H9 (cell line): ENCODE data around the gene SETSIP. TPM values are rescaled to one million over a fixed set of nuclear protein-coding genes. Genes with fewer than 3 reads are reported as not detected.

ENCODE experiments used
- DNase-seq: peaks from one replicate; pipeline ENCODE4 v3.0.0-alpha.2; 2017
- H2AFZ ChIP-seq: one replicate; pipeline ENCODE4 v1.6.1; 2013; ENCODE audit warnings: mild to moderate bottlenecking, low read length, control low read depth, moderate library complexity
- H2AK5ac ChIP-seq: 2 replicates; pipeline ENCODE4 v1.6.1; 2013; ENCODE audit warnings: low read length, control low read depth, mixed read lengths; ENCODE audit not compliant: insufficient read length
- H2BK120ac ChIP-seq: one replicate; pipeline ENCODE4 v1.6.1; 2013; ENCODE audit warnings: low read depth, mild to moderate bottlenecking, low read length, control low read depth, inconsistent platforms; ENCODE audit not compliant: poor library complexity, severe bottlenecking
- H2BK12ac ChIP-seq: 2 replicates; pipeline ENCODE4 v1.6.1; 2013; ENCODE audit warnings: low read length, control low read depth, mixed read lengths, low read depth; ENCODE audit not compliant: insufficient read length
- H2BK15ac ChIP-seq: 2 replicates; pipeline ENCODE4 v1.6.1; 2013; ENCODE audit warnings: low read depth, low read length, control low read depth
- H2BK20ac ChIP-seq: one replicate; pipeline ENCODE4 v1.6.1; 2013; ENCODE audit warnings: low read depth, mild to moderate bottlenecking, low read length, control low read depth, inconsistent platforms; ENCODE audit not compliant: poor library complexity, severe bottlenecking
- H2BK5ac ChIP-seq: 2 replicates; pipeline ENCODE4 v1.6.1; 2013; ENCODE audit warnings: low read length, control low read depth, mixed read lengths; ENCODE audit not compliant: insufficient read length
- H3K14ac ChIP-seq: 2 replicates; pipeline ENCODE4 v1.6.1; 2013; ENCODE audit warnings: low read length, control low read depth; ENCODE audit not compliant: insufficient read depth
- H3K18ac ChIP-seq: 2 replicates; pipeline ENCODE4 v1.6.1; 2013; ENCODE audit warnings: low read depth, mild to moderate bottlenecking, mixed read lengths, low read length, control low read depth; ENCODE audit not compliant: insufficient read length
- H3K23ac ChIP-seq: 2 replicates; pipeline ENCODE4 v1.6.1; 2013; ENCODE audit warnings: low read length, control low read depth, mixed read lengths, low read depth; ENCODE audit not compliant: insufficient read length
- H3K23me2 ChIP-seq: 2 replicates; pipeline ENCODE4 v1.6.1; 2013; ENCODE audit warnings: low read depth, mild to moderate bottlenecking, mixed read lengths, low read length, control low read depth; ENCODE audit not compliant: insufficient read length, poor library complexity, severe bottlenecking
- H3K27ac ChIP-seq: 2 replicates; pipeline ENCODE4 v1.5.1; 2013; ENCODE audit warnings: low read length, control low read depth, mixed read lengths, low read depth; ENCODE audit not compliant: insufficient read length
- H3K27me3 ChIP-seq: 2 replicates; pipeline ENCODE4 v1.6.1; 2013; ENCODE audit warnings: low read length, control low read depth, inconsistent platforms; ENCODE audit not compliant: insufficient read depth
- H3K4ac ChIP-seq: 2 replicates; pipeline ENCODE4 v1.6.1; 2013; ENCODE audit warnings: low read depth, mild to moderate bottlenecking, control low read depth, inconsistent platforms, low read length, moderate library complexity
- H3K4me1 ChIP-seq: 2 replicates; pipeline ENCODE4 v1.6.1; 2013; ENCODE audit warnings: low read length, control low read depth, inconsistent platforms; ENCODE audit not compliant: insufficient read depth
- H3K4me2 ChIP-seq: 2 replicates; pipeline ENCODE4 v1.6.1; 2013; ENCODE audit warnings: low read length, control low read depth, mixed read lengths; ENCODE audit not compliant: insufficient read length, insufficient read depth
- H3K56ac ChIP-seq: 2 replicates; pipeline ENCODE4 v1.6.1; 2013; ENCODE audit warnings: low read depth, mild to moderate bottlenecking, mixed read lengths, low read length, control low read depth; ENCODE audit not compliant: insufficient read length
- H3K79me1 ChIP-seq: 2 replicates; pipeline ENCODE4 v1.6.1; 2013; ENCODE audit warnings: low read depth, mild to moderate bottlenecking, moderate library complexity, low read length, control low read depth, inconsistent platforms; ENCODE audit not compliant: insufficient read depth, poor library complexity, severe bottlenecking
- H3K79me2 ChIP-seq: 2 replicates; pipeline ENCODE4 v1.6.1; 2013; ENCODE audit warnings: low read length, control low read depth, inconsistent platforms; ENCODE audit not compliant: insufficient read depth
- H3K9ac ChIP-seq: 2 replicates; pipeline ENCODE4 v1.6.1; 2013; ENCODE audit warnings: low read length, control low read depth, mixed read lengths; ENCODE audit not compliant: insufficient read length; ENCODE audit errors: extremely low read depth
- H3K9me3 ChIP-seq: one replicate; pipeline ENCODE4 v1.6.1; 2013; ENCODE audit warnings: low read depth, low read length, inconsistent platforms; ENCODE audit not compliant: control insufficient read depth
- H3T11ph ChIP-seq: one replicate; pipeline ENCODE4 v1.6.1; 2013; ENCODE audit warnings: mild to moderate bottlenecking, low read length, control low read depth, inconsistent platforms
- H4K20me1 ChIP-seq: one replicate; pipeline ENCODE4 v1.6.1; 2013; ENCODE audit not compliant: control insufficient read depth, insufficient read length, insufficient read depth
- H4K5ac ChIP-seq: 2 replicates; pipeline ENCODE4 v1.6.1; 2013; ENCODE audit warnings: low read depth, mild to moderate bottlenecking, mixed read lengths, low read length, control low read depth; ENCODE audit not compliant: insufficient read length
- H4K8ac ChIP-seq: replicated peaks from 2 replicates; pipeline ENCODE4 v1.6.1; 2013; ENCODE audit warnings: low read length, control low read depth, mixed read lengths, low read depth; ENCODE audit not compliant: insufficient read length
- H4K91ac ChIP-seq: 2 replicates; pipeline ENCODE4 v1.6.1; 2013; ENCODE audit warnings: low read depth, mild to moderate bottlenecking, moderate library complexity, mixed read lengths, low read length, control low read depth; ENCODE audit not compliant: insufficient read length
- H3K27ac Mint-ChIP-seq, 3 experiments: 2 replicates in 2 of 3; 3 replicates in 1 of 3; pipeline ENCODE4 v1.8.0; 2020 to 2021; ENCODE audit warnings: mixed read lengths in 3 of 3, mild to moderate bottlenecking in 1 of 3, moderate library complexity in 1 of 3
- H3K27me3 Mint-ChIP-seq: 2 replicates; pipeline ENCODE4 v1.8.0; 2021; ENCODE audit warnings: low read depth, mild to moderate bottlenecking, moderate library complexity, mixed read lengths
- H3K36me3 Mint-ChIP-seq, 3 experiments: 2 replicates in 2 of 3; 3 replicates in 1 of 3; pipeline ENCODE4 v1.8.0; 2020 to 2021; ENCODE audit warnings: low read depth in 3 of 3, mixed read lengths in 3 of 3; ENCODE audit not compliant: insufficient read depth in 1 of 3
- H3K4me1 Mint-ChIP-seq, 2 experiments: 2 replicates each; pipeline ENCODE4 v1.8.0; 2020; ENCODE audit warnings: mixed read lengths in 2 of 2
- H3K4me3 Mint-ChIP-seq, 2 experiments: 2 replicates in 1 of 2; 3 replicates in 1 of 2; pipeline ENCODE4 v1.8.0; 2020 to 2021; ENCODE audit warnings: mild to moderate bottlenecking in 2 of 2, mixed read lengths in 2 of 2, moderate library complexity in 1 of 2
- H3K9me3 Mint-ChIP-seq, 2 experiments: 2 replicates in 1 of 2; 3 replicates in 1 of 2; pipeline ENCODE4 v1.8.0; 2020; ENCODE audit warnings: mild to moderate bottlenecking in 2 of 2, mixed read lengths in 2 of 2, moderate library complexity in 1 of 2
- WGBS: extraction: QIAGEN DNeasy Blood & Tissue Kit; methylation state at CpG from one replicate; pipeline ENCODE4 v1.1.7; 2013; ENCODE audit warnings: missing lambda C conversion rate, low lambda C conversion rate, mixed read lengths; ENCODE audit not compliant: insufficient read length; ENCODE audit errors: extremely low coverage; 5-methylcytosine and 5-hydroxymethylcytosine counted together
- long read RNA-seq: library from polyadenylated mRNA; unstranded; transcript quantifications from one replicate; pipeline ENCODE4 v2.0.0, GENCODE V29; 2020
- total RNA-seq: library from RNA; stranded (reverse); gene quantifications from 2 replicates; pipeline ENCODE4 v1.2.1, GENCODE V29; 2021
- TF ChIP-seq, protein P1 (sequence below): fragments of 200-600 bp; sonication (generic); conservative IDR thresholded peaks from 3 replicates; pipeline ENCODE4 v1.8.0; 2021; ENCODE audit warnings: antibody characterized with exemption, mild to moderate bottlenecking

SETSIP gene
- total RNA-seq = 0.35 TPM in 2 replicates
- long read RNA-seq = 0 reads

DNA sequence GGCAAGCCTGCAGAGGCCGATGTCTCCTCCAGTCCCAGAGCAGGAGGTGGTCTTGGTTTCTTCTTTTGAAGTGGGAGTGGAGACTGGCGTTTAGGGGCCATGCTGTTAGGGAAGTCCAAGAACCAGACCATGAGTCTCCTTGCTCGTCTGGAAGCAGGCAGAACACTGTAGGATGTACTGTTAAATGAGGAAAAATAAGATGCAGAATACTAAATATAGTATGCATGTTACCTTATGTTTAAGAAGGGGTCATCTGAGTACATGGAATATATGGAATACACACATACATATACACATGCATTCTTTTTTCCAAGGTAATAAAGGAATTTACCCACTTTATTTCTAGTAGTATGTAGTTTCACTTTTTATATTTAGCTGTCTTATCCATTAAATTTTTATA, at the start of gene SETSIP:
Gene SETSIP (minus strand): TSS at position 101 of the 400 bp plus-strand sequence. CDS start 0 bp downstream, at position 101.
- Histone ChIP-seq H4K20me1 (no peaks in the 10 kb centered on the region), H3K4me1 (no peaks in the 10 kb centered on the region), H4K5ac (no peak within 1 kb of the TSS), H3K9me3 (no peaks in the 10 kb centered on the region), H4K8ac (no peak within 1 kb of the TSS), H3K79me2 (no peaks in the 10 kb centered on the region), H2BK5ac (no peak within 1 kb of the TSS), H2AFZ (no peak within 1 kb of the TSS), H2BK20ac (no peak within 1 kb of the TSS), H2AK5ac (no peak within 1 kb of the TSS), H3T11ph (no peak within 1 kb of the TSS), H3K27ac (no peak within 1 kb of the TSS), H2BK12ac (no peak within 1 kb of the TSS), H3K9ac (no peak within 1 kb of the TSS), H3K79me1 (no peaks in the 10 kb centered on the region), H3K4ac (no peak within 1 kb of the TSS), H3K56ac (no peak within 1 kb of the TSS), H3K23ac (no peak within 1 kb of the TSS), H4K91ac (no peak within 1 kb of the TSS), H3K4me2 (no peak within 1 kb of the TSS), H3K18ac (no peak within 1 kb of the TSS), H2BK120ac (no peak within 1 kb of the TSS), H2BK15ac (no peak within 1 kb of the TSS), H3K27me3 (no peaks in the 10 kb centered on the region), H3K14ac (no peak within 1 kb of the TSS), H3K23me2 (no peaks in the 10 kb centered on the region)
- H3K4me3 Mint-ChIP-seq = no peak within 1 kb of the TSS
- no CpG with 5 or more reads among the region's 3 CpGs for WGBS
- no peak within 1 kb of the TSS for H3K27ac Mint-ChIP-seq
- no peak for DNase-seq
- H3K9me3 Mint-ChIP-seq = peaks cover 2 to 3% of the 10 kb centered on the region in 2 experiments; a peak in 1 of 5 replicates
- no peaks in the 10 kb centered on the region for H3K27me3 Mint-ChIP-seq
- no peaks in the 10 kb centered on the region for H3K36me3 Mint-ChIP-seq
- peaks cover 11 to 16% of the 10 kb centered on the region in 2 experiments for H3K4me1 Mint-ChIP-seq
- TF ChIP-seq, protein P1, sequence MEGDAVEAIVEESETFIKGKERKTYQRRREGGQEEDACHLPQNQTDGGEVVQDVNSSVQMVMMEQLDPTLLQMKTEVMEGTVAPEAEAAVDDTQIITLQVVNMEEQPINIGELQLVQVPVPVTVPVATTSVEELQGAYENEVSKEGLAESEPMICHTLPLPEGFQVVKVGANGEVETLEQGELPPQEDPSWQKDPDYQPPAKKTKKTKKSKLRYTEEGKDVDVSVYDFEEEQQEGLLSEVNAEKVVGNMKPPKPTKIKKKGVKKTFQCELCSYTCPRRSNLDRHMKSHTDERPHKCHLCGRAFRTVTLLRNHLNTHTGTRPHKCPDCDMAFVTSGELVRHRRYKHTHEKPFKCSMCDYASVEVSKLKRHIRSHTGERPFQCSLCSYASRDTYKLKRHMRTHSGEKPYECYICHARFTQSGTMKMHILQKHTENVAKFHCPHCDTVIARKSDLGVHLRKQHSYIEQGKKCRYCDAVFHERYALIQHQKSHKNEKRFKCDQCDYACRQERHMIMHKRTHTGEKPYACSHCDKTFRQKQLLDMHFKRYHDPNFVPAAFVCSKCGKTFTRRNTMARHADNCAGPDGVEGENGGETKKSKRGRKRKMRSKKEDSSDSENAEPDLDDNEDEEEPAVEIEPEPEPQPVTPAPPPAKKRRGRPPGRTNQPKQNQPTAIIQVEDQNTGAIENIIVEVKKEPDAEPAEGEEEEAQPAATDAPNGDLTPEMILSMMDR = no peak
